BE2C (cell line): ENCODE results near the gene AMN.

Source experiments
- DNase-seq: peaks from one replicate; pipeline ENCODE4 v3.0.0-alpha.2; 2020
- H3K27me3 ChIP-seq: fragments of 250-450 bp; sonication (Bioruptor Pico); 2 replicates; pipeline ENCODE4 v1.5.1; 2020; ENCODE audit warnings: mild to moderate bottlenecking
- H3K36me3 ChIP-seq: fragments of 250-450 bp; sonication (Bioruptor Pico); 2 replicates; pipeline ENCODE4 v1.5.1; 2020; ENCODE audit warnings: mild to moderate bottlenecking
- H3K4me1 ChIP-seq: fragments of 250-450 bp; sonication (Bioruptor Pico); 2 replicates; pipeline ENCODE4 v1.5.1; 2020
- H3K4me3 ChIP-seq: 2 replicates; pipeline ENCODE4 v1.5.1; 2011; ENCODE audit warnings: low read depth, low read length
- H3K9me3 ChIP-seq: fragments of 250-450 bp; sonication (Bioruptor Pico); 2 replicates; pipeline ENCODE4 v1.5.1; 2020
- TF ChIP-seq, protein P1 (sequence below): IDR thresholded peaks from 2 replicates; pipeline ENCODE4 v1.5.1; 2012; ENCODE audit warnings: mild to moderate bottlenecking, low read depth, low read length

Gene AMN

DNA sequence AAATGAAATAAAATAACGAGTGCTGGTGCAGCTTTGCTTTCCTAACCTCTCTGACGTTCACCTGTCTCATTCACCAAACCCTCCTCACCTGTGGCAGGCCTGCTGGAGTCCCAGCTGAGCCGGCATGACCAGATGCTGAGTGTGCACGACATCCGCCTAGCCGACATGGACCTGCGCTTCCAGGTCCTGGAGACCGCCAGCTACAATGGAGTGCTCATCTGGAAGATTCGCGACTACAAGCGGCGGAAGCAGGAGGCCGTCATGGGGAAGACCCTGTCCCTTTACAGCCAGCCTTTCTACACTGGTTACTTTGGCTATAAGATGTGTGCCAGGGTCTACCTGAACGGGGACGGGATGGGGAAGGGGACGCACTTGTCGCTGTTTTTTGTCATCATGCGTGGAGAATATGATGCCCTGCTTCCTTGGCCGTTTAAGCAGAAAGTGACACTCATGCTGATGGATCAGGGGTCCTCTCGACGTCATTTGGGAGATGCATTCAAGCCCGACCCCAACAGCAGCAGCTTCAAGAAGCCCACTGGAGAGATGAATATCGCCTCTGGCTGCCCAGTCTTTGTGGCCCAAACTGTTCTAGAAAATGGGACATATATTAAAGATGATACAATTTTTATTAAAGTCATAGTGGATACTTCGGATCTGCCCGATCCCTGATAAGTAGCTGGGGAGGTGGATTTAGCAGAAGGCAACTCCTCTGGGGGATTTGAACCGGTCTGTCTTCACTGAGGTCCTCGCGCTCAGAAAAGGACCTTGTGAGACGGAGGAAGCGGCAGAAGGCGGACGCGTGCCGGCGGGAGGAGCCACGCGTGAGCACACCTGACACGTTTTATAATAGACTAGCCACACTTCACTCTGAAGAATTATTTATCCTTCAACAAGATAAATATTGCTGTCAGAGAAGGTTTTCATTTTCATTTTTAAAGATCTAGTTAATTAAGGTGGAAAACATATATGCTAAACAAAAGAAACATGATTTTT is 17.1 kb upstream of the AMN start:
- Histone ChIP-seq H3K27me3 (no peaks in the 10 kb centered on the region), H3K4me3 (no peak overlapping the region), H3K9me3 (no peaks in the 10 kb centered on the region), H3K4me1 (no peaks in the 10 kb centered on the region), H3K36me3 (peaks cover 12% of the 10 kb centered on the region)
- TF ChIP-seq, protein P1, sequence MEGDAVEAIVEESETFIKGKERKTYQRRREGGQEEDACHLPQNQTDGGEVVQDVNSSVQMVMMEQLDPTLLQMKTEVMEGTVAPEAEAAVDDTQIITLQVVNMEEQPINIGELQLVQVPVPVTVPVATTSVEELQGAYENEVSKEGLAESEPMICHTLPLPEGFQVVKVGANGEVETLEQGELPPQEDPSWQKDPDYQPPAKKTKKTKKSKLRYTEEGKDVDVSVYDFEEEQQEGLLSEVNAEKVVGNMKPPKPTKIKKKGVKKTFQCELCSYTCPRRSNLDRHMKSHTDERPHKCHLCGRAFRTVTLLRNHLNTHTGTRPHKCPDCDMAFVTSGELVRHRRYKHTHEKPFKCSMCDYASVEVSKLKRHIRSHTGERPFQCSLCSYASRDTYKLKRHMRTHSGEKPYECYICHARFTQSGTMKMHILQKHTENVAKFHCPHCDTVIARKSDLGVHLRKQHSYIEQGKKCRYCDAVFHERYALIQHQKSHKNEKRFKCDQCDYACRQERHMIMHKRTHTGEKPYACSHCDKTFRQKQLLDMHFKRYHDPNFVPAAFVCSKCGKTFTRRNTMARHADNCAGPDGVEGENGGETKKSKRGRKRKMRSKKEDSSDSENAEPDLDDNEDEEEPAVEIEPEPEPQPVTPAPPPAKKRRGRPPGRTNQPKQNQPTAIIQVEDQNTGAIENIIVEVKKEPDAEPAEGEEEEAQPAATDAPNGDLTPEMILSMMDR: no peak
- no peak for DNase-seq

DNA sequence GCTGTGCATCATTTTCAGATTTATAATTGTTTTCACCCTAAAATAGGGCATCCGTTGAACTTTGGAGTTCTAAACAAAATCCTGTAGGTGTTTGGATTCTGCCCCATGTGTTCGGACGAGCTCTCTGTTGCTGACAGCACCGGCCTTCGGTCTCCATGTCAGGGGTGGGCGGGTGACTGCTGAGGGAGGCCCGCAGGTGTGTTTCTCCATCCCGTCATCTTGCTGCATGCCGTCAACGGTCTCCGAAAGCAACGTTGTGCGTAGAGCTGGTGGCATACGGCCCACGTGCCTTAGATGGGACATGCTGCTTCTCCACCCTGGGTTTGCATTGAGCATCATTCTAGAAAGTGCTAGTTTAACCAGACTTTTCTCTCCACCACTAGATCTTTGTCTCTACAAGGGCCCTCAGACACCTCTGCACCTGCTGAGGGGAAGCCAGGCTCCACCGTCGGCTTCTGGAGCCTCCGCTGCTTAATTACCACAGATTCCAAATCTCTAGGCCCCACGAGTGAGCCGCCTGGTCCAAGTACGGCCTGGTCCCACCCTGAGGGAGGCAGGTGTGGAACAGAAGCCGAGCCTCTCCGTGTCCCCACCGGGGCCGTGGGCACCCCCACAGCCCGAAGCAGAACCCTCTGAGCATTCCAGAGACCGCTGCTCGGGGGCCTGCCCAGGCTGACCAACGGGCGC is 15.7 kb upstream of the AMN start:
- no peaks in the 10 kb centered on the region for H3K27me3 ChIP-seq
- no peak overlapping the region for H3K4me3 ChIP-seq
- DNase-seq: no peak
- TF ChIP-seq, protein P1: no peak
- H3K4me1 ChIP-seq: no peaks in the 10 kb centered on the region
- peaks cover 12% of the 10 kb centered on the region for H3K36me3 ChIP-seq
- no peaks in the 10 kb centered on the region for H3K9me3 ChIP-seq

GRCh38 chr14:102907303-102907844 is 15.1 kb upstream of the AMN start:
- no peak for DNase-seq
- Histone ChIP-seq H3K4me1 (no peaks in the 10 kb centered on the region), H3K36me3 (peaks cover 12% of the 10 kb centered on the region), H3K27me3 (no peaks in the 10 kb centered on the region), H3K9me3 (no peaks in the 10 kb centered on the region), H3K4me3 (no peak overlapping the region)
- TF ChIP-seq, protein P1: no peak

DNA sequence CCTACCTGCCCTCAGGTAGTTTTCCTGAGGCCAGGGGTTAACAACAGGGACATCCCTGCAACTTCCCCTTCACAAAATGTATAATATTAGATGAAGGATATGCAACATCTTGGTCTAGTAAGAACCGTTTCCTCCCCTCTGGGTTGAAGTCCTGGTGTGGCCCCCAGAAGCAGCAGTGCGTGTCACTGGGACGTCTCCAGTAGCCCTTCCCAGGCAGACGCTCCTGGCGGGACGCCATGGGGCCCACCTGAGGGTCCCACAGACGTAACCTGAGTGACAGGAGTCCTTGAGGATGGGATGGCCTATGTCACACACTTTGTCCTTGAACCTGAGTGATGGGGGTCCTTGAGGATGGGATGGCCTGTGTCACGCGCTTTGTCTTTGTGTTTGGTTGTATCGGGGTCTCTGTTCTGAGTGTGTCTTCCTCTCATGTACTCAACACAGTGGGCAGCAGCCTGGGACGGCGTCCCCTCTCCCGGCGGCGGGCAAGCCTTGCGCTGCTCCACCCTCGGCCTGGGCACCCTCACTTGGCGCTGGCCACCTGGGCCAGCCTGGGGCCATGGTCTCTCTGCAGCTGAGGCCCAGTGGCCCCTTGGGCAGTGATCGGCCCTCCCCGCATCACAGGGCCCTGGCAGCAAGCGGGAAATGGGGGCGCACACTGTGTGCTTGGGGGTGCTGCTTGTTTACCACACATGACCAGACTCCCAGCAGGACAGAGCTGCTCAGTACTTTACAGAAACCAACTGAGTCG is 14.3 kb upstream of the AMN start:
- H3K36me3 ChIP-seq: peaks cover 12% of the 10 kb centered on the region
- H3K4me3 ChIP-seq: no peak overlapping the region
- no peak for DNase-seq
- H3K9me3 ChIP-seq: no peaks in the 10 kb centered on the region
- no peaks in the 10 kb centered on the region for H3K4me1 ChIP-seq
- H3K27me3 ChIP-seq: no peaks in the 10 kb centered on the region
- TF ChIP-seq, protein P1: no peak

GRCh38 chr14:102908766-102909455 is 13.6 kb upstream of the AMN start:
- Histone ChIP-seq H3K9me3 (no peaks in the 10 kb centered on the region), H3K4me3 (no peak overlapping the region), H3K4me1 (no peaks in the 10 kb centered on the region), H3K27me3 (no peaks in the 10 kb centered on the region), H3K36me3 (peaks cover 12% of the 10 kb centered on the region)
- TF ChIP-seq, protein P1: no peak
- no peak for DNase-seq
